CD4-positive, alpha-beta memory T cell (primary cell): ENCODE data around the gene TIGAR. TPM values are rescaled to one million over a fixed set of nuclear protein-coding genes. Genes with fewer than 3 reads are reported as not detected.

Source experiments
- CTCF ChIA-PET: fragments of 350-600 bp; sonication (Branson Sonifier 250); formaldehyde crosslinking; loops from one replicate; lab custom pipeline; 2021; ENCODE audit warnings: inconsistent platforms; ENCODE audit not compliant: partially characterized antibody; lab: Charles Lee
- POLR2A ChIA-PET: fragments of 350-600 bp; sonication (Branson Sonifier 250); formaldehyde crosslinking; loops from one replicate; lab custom pipeline; 2021; ENCODE audit not compliant: partially characterized antibody; lab: Charles Lee
- DNase-seq, 5 donors: peaks; one replicate each; pipeline versions ENCODE4 v3.0.0 to v3.0.0-alpha.2; 2020 to 2022; ENCODE audit warnings: mixed read lengths in 1 of 5
- H3K27ac ChIP-seq: one replicate; pipeline ENCODE4 v1.7.0; 2013; ENCODE audit warnings: low read depth, low read length
- H3K27me3 ChIP-seq: 2 replicates; pipeline ENCODE4 v1.7.0; 2013; ENCODE audit warnings: mild to moderate bottlenecking, low read length, moderate library complexity; ENCODE audit not compliant: insufficient read depth
- H3K36me3 ChIP-seq: 2 replicates; pipeline ENCODE4 v1.7.0; 2013; ENCODE audit warnings: mild to moderate bottlenecking, low read length, moderate library complexity; ENCODE audit not compliant: insufficient read depth
- H3K4me1 ChIP-seq: 2 replicates; pipeline ENCODE4 v1.7.0; 2013; ENCODE audit warnings: mild to moderate bottlenecking, low read length, moderate library complexity; ENCODE audit not compliant: insufficient read depth
- H3K4me3 ChIP-seq, 2 donors: one replicate each; pipeline ENCODE4 v1.7.0; 2013; ENCODE audit warnings: low read length in 2 of 2, mild to moderate bottlenecking in 1 of 2
- H3K9me3 ChIP-seq, 2 donors: one replicate each; pipeline ENCODE4 v1.7.0; 2013; ENCODE audit warnings: low read length in 2 of 2, control low read depth in 1 of 2; ENCODE audit not compliant: control insufficient read depth in 1 of 2
- H3K27ac Mint-ChIP-seq, 7 donors: one replicate each; pipeline ENCODE4 v1.8.0; 2020 to 2021; ENCODE audit warnings: mixed read lengths in 7 of 7, mild to moderate bottlenecking in 6 of 7, inconsistent platforms in 3 of 7, moderate library complexity in 3 of 7
- H3K27me3 Mint-ChIP-seq, 2 donors: one replicate each; pipeline ENCODE4 v1.8.0; 2020 to 2021; ENCODE audit warnings: mixed read lengths in 2 of 2
- H3K36me3 Mint-ChIP-seq, 2 donors: one replicate each; pipeline ENCODE4 v1.8.0; 2020 to 2021; ENCODE audit warnings: mixed read lengths in 2 of 2, inconsistent platforms in 1 of 2, mild to moderate bottlenecking in 1 of 2
- H3K4me1 Mint-ChIP-seq, 4 donors: one replicate each; pipeline ENCODE4 v1.8.0; 2020 to 2021; ENCODE audit warnings: mixed read lengths in 4 of 4, mild to moderate bottlenecking in 1 of 4
- H3K4me3 Mint-ChIP-seq, 8 donors: one replicate each; pipeline ENCODE4 v1.8.0; 2020 to 2021; ENCODE audit warnings: mixed read lengths in 8 of 8, mild to moderate bottlenecking in 7 of 8, moderate library complexity in 6 of 8, inconsistent platforms in 3 of 8
- H3K9me3 Mint-ChIP-seq, 8 donors: one replicate each; pipeline ENCODE4 v1.8.0; 2020 to 2021; ENCODE audit warnings: mixed read lengths in 8 of 8, mild to moderate bottlenecking in 5 of 8, inconsistent platforms in 3 of 8, moderate library complexity in 1 of 8
- intact Hi-C: fragments of 100-400 bp; cut with micrococcal nuclease; formaldehyde crosslinking; loops from one replicate; pipeline ENCODE4 v1.15.1; 2023
- polyA plus RNA-seq, 2 donors: library from polyadenylated mRNA; unstranded; fragments of 300-500 nt; fragmentation: Illumina TruSeq; gene quantifications; one replicate each; pipeline ENCODE4 v1.2.3, GENCODE V29; 2021
- total RNA-seq, 2 experiments: library from RNA; stranded (reverse); gene quantifications; one replicate each; pipeline ENCODE4 v1.2.3, GENCODE V29; 2021

The TIGAR gene
- total and polyA plus RNA-seq, 4 experiments from 2014 or later: 1.9 to 17.3 (median 8.9) TPM

DNA sequence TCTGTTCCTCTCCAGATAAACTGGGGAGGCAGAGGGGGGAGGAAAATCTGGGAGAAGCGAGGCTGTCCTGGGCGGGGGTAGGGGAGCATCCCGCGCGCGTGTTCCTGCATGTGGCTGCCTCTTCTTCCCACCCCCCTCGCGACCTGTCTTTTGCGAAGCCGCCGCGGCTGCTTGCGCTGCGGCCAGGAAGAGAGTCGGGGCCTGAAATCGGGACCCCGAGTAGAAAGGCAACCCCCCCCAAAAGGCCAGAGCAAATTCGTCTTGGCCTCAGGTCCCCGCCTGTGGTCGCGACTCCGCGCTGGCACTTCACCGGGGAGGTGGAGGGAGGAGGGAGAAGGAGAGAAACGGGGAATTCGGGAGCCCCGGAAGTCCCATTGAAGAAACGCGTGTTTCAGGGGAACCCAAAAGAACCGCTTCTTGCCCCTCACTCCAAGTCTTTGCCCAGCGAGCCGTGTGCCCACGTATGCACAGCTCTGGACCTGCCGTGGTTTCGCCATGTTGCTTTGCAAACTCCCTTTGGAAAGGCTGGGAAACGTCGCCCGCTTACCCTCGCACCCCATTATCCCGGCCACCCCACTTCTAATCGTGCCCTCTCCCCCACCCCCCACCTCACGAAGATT lies 46.5 kb upstream of the TIGAR start:
- Mint-ChIP-seq H3K4me3 (peak overlapping the region; percentile 91 to 99 (median 96)), H3K36me3 (peaks cover 29 to 71% of the 10 kb centered on the region in 2 donors), H3K4me1 (peaks cover 34 to 83% (median 45%) of the 10 kb centered on the region in 4 donors), H3K27me3 (peaks cover 0 to 2% of the 10 kb centered on the region in 2 donors), H3K27ac (peak overlapping the region; percentile 91 to 100 (median 98)), H3K9me3 (no peaks in the 10 kb centered on the region)
- Histone ChIP-seq H3K27ac (peak overlapping the region; percentile 91), H3K4me3 (peak overlapping the region; percentile 84 to 96), H3K36me3 (peaks cover 28% of the 10 kb centered on the region), H3K27me3 (no peaks in the 10 kb centered on the region), H3K9me3 (no peaks in the 10 kb centered on the region), H3K4me1 (peaks cover 59% of the 10 kb centered on the region)
- DNase-seq: peak; percentile 25 to 51 (median 33)
- CTCF ChIA-PET: interaction anchor here (1.3 to 16.3 kb wide), 7 partner anchors 10 to 387 kb away, joined by 3 to 304 read pairs (median 111); no protein-coding TSS in a partner anchor
- POLR2A ChIA-PET: interaction anchor here (1.3 to 13.1 kb wide), 17 partner anchors 12 to 401 kb away, joined by 3 to 253 read pairs (median 9); partner anchors contain the start of gene PARP11
- intact Hi-C loops: loop anchor here (5.0 kb wide), 1 partner anchor 522 kb away; the partner anchor contains the start of gene CRACR2A

DNA sequence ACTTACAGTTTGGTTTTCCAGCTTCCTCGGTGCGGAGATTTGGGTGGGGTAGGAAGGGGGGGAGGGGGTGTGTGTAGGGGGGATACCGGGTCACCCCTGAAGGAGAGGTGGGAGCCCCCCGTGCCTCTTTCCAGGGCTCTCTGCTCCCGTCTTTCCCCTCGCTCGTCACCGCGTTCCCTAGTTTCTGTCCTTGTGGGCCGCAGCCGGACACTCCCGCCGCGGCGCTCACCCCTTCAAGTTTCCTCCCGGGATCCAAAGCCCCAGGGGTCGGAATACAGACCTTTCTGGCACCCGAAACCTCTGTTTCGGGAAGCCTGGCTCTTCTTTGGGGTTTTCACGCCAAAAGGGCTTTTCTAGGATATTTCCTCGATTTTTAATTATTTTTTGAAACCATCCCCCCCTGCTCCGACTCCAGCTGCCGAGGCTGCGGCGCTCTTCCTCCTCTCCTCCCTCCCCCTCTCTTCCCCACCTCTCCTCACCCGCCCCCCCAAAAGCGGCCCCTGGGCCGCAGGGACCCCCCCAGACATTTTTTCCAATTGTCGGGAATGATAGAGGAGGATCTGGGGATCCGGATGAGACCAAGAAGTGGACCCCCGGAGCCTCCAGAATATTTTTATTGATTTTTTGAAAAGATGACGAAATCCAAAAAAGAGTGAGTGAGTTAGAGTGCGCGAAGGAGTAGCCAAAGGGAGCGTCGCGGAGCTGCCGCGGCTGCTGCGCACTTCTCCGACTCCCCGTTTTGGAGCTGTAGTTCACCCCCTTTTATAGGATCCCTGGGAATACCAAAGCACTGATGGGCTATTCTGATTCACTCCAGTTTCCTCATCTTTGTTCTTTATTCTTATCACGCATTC lies 45.8 kb upstream of the TIGAR start:
- H3K4me1 Mint-ChIP-seq: peaks cover 34 to 83% (median 49%) of the 10 kb centered on the region in 4 donors
- H3K27ac Mint-ChIP-seq: peak overlapping the region; percentile 91 to 100 (median 98)
- no peaks in the 10 kb centered on the region for H3K27me3 ChIP-seq
- peak overlapping the region; percentile 91 to 99 (median 96) for H3K4me3 Mint-ChIP-seq
- peaks cover 63% of the 10 kb centered on the region for H3K4me1 ChIP-seq
- H3K27me3 Mint-ChIP-seq: peaks cover 0 to 2% of the 10 kb centered on the region in 2 donors
- DNase-seq: peak in 2 of 5 donors; percentile 24 to 29
- peaks cover 35% of the 10 kb centered on the region for H3K36me3 ChIP-seq
- no peaks in the 10 kb centered on the region for H3K9me3 Mint-ChIP-seq
- peak overlapping the region; percentile 84 to 96 for H3K4me3 ChIP-seq
- intact Hi-C loops: no loop called here
- POLR2A ChIA-PET: interaction anchor here (1.0 to 13.1 kb wide), 19 partner anchors 7 to 390 kb away, joined by 3 to 253 read pairs (median 17); no protein-coding TSS in a partner anchor
- peaks cover 33 to 71% of the 10 kb centered on the region in 2 donors for H3K36me3 Mint-ChIP-seq
- CTCF ChIA-PET: interaction anchor here (0.8 to 16.3 kb wide), 21 partner anchors 9 to 401 kb away, joined by 4 to 304 read pairs (median 19); partner anchors contain the start of gene PARP11
- H3K27ac ChIP-seq: peak overlapping the region; percentile 91
- H3K9me3 ChIP-seq: no peaks in the 10 kb centered on the region

DNA sequence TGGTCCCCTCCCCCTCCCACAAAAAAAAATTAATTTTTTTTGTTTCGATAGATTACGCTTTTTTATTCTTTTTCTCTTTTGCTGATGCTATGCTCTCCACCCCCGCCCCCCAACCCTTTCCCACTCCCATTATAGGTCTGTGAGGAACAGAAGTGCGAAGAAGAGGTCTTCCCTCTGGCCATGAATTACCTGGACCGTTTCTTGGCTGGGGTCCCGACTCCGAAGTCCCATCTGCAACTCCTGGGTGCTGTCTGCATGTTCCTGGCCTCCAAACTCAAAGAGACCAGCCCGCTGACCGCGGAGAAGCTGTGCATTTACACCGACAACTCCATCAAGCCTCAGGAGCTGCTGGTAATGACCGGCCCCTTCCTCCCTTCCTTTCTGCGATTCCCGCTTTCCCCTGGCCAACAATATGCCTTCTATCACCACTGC lies 45.1 kb upstream of the TIGAR start:
- Histone ChIP-seq H3K9me3 (no peaks in the 10 kb centered on the region), H3K27ac (peak overlapping the region; percentile 91), H3K36me3 (peaks cover 42% of the 10 kb centered on the region), H3K27me3 (no peaks in the 10 kb centered on the region), H3K4me3 (peak overlapping the region; percentile 84 to 96), H3K4me1 (peaks cover 66% of the 10 kb centered on the region)
- Mint-ChIP-seq H3K4me3 (peak overlapping the region; percentile 91 to 99 (median 96)), H3K36me3 (peaks cover 39 to 74% of the 10 kb centered on the region in 2 donors), H3K27me3 (no peaks in the 10 kb centered on the region), H3K9me3 (no peaks in the 10 kb centered on the region), H3K27ac (peak overlapping the region; percentile 91 to 100 (median 98)), H3K4me1 (peaks cover 33 to 84% (median 53%) of the 10 kb centered on the region in 4 donors)
- ChIA-PET POLR2A (interaction anchor here (1.0 to 13.1 kb wide), 22 partner anchors 7 to 403 kb away, joined by 3 to 253 read pairs (median 14); partner anchors contain the start of gene PARP11), CTCF (interaction anchor here (0.8 to 16.3 kb wide), 39 partner anchors 8 to 412 kb away, joined by 3 to 304 read pairs (median 8); partner anchors contain the start of gene PARP11)
- DNase-seq: no peak
- intact Hi-C loops: loop anchor here (1.0 kb wide), 1 partner anchor 132 kb away; no protein-coding TSS in a partner anchor

DNA sequence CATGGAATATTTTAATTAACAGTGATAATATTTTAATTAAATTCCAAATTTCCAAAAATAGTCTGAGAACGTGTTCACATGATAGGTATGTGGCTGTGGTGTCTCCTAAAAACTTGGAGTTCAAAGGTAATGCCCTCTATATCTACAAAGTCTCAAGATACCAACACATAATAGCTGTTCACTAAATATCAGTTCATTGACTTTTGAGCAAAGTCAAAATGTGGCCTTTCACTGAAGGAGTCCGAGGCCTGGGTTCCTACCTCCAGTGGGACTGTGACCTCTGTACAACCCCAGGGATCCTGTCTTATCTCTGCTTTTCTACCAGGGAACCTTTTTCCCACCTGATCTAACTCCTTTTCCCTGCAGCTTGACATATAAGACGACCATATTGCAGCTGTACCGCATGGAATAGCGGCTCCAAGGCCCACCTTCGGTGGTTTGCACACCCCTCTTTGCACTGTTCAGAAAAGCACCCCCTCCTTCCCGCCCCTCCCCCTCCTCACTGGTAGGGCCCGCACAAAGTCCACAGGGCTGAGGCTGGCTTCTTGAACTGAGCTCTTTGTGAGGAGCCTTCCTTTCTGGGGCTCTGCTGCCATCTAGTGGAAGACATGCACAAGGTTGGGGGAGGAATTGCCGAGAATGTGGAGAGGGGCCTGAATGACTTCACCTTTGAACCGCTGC lies 44.3 kb upstream of the TIGAR start:
- Histone ChIP-seq H3K27me3 (no peaks in the 10 kb centered on the region), H3K36me3 (peaks cover 49% of the 10 kb centered on the region), H3K27ac (peak overlapping the region; percentile 91), H3K4me1 (peaks cover 68% of the 10 kb centered on the region), H3K4me3 (peak overlapping the region; percentile 84 to 96), H3K9me3 (no peaks in the 10 kb centered on the region)
- H3K27me3 Mint-ChIP-seq: no peaks in the 10 kb centered on the region
- CTCF ChIA-PET: interaction anchor here (0.6 to 16.3 kb wide), 67 partner anchors 8 to 976 kb away, joined by 3 to 304 read pairs (median 5); partner anchors contain the start of gene PARP11
- POLR2A ChIA-PET: interaction anchor here (0.7 to 13.1 kb wide), 35 partner anchors 8 to 524 kb away, joined by 3 to 253 read pairs (median 7); partner anchors contain the start of genes CRACR2A, PARP11 and TIGAR
- DNase-seq: peak; percentile 85 to 92 (median 88)
- intact Hi-C loops: loop anchor here (1.0 kb wide), 7 partner anchors 25 to 391 kb away; no protein-coding TSS in a partner anchor
- peaks cover 34 to 88% (median 59%) of the 10 kb centered on the region in 4 donors for H3K4me1 Mint-ChIP-seq
- peaks cover 45 to 79% of the 10 kb centered on the region in 2 donors for H3K36me3 Mint-ChIP-seq
- H3K27ac Mint-ChIP-seq: peak overlapping the region; percentile 91 to 100 (median 98)
- H3K9me3 Mint-ChIP-seq: no peaks in the 10 kb centered on the region
- peak overlapping the region; percentile 91 to 99 (median 96) for H3K4me3 Mint-ChIP-seq

DNA sequence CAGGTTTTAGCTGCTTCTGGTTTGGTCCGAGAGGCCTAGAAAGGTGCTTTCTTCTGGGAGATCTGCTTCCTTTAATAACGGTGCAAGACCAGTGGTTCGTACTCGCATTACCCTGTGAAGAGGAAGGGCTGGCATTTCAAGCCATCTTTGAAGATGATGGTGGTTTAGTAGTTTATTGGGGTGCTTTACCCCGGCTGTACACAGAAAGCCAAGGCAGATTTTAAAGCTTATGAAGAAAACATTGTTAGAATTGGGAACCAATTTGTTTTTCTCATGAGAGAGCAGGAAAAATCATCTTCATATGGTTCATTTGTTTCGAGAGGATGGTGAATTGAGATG lies 43.8 kb upstream of the TIGAR start:
- peaks cover 52% of the 10 kb centered on the region for H3K36me3 ChIP-seq
- Mint-ChIP-seq H3K4me1 (peaks cover 34 to 88% (median 63%) of the 10 kb centered on the region in 4 donors), H3K9me3 (no peaks in the 10 kb centered on the region), H3K4me3 (peak overlapping the region; percentile 73 to 99 (median 96)), H3K36me3 (peaks cover 49 to 83% of the 10 kb centered on the region in 2 donors), H3K27ac (peak overlapping the region; percentile 91 to 100 (median 98)), H3K27me3 (no peaks in the 10 kb centered on the region)
- no peak for DNase-seq
- ChIA-PET POLR2A (interaction anchor here (0.7 to 13.1 kb wide), 32 partner anchors 9 to 404 kb away, joined by 3 to 253 read pairs (median 7); partner anchors contain the start of genes PARP11 and TIGAR), CTCF (interaction anchor here (0.6 to 16.3 kb wide), 60 partner anchors 9 to 977 kb away, joined by 3 to 304 read pairs (median 6); partner anchors contain the start of gene PARP11)
- H3K4me1 ChIP-seq: peaks cover 71% of the 10 kb centered on the region
- H3K4me3 ChIP-seq: no peak overlapping the region
- peak overlapping the region; percentile 34 for H3K27ac ChIP-seq
- H3K9me3 ChIP-seq: no peaks in the 10 kb centered on the region
- intact Hi-C loops: loop anchor here (1.0 kb wide), 6 partner anchors 26 to 392 kb away; no protein-coding TSS in a partner anchor
- H3K27me3 ChIP-seq: no peaks in the 10 kb centered on the region

DNA sequence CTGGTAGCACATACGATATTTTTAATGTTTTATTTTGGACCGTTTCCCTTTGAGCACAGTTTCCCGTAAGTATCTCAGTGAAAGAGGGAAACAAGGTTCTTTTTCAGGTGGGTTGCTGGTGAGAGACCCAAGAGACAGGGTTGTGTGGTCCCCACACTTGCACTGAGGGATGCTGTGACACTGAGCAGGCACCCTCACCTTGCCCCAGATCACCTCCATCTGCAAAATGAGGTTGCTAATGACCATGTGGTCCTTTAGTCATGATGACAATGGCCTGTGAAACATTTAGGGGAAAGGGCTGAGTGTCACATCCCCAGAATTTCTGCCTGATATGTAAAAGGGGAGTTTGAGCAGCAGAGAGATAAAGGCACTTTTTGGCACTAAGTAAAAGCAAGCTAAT lies 43.2 kb upstream of the TIGAR start:
- Mint-ChIP-seq H3K9me3 (no peaks in the 10 kb centered on the region), H3K4me1 (peaks cover 38 to 88% (median 67%) of the 10 kb centered on the region in 4 donors), H3K36me3 (peaks cover 56 to 86% of the 10 kb centered on the region in 2 donors), H3K27ac (peak overlapping the region; percentile 64 to 98 (median 87)), H3K4me3 (peak overlapping the region in 5 of 8 donors; percentile 30 to 65 (median 48)), H3K27me3 (no peaks in the 10 kb centered on the region)
- CTCF ChIA-PET: interaction anchor here (0.7 to 16.3 kb wide), 38 partner anchors 9 to 977 kb away, joined by 3 to 304 read pairs (median 8); partner anchors contain the start of gene PARP11
- DNase-seq: no peak
- Histone ChIP-seq H3K36me3 (peaks cover 58% of the 10 kb centered on the region), H3K9me3 (no peaks in the 10 kb centered on the region), H3K4me3 (no peak overlapping the region), H3K27ac (peak overlapping the region; percentile 34), H3K27me3 (no peaks in the 10 kb centered on the region), H3K4me1 (peaks cover 71% of the 10 kb centered on the region)
- POLR2A ChIA-PET: interaction anchor here (0.9 to 13.1 kb wide), 18 partner anchors 9 to 405 kb away, joined by 3 to 253 read pairs (median 12); partner anchors contain the start of genes PARP11 and TIGAR
- intact Hi-C loops: loop anchor here (1.0 kb wide), 6 partner anchors 27 to 393 kb away; no protein-coding TSS in a partner anchor
